ENCODE results near the gene KRT5. TPM values are rescaled to one million over a fixed set of nuclear protein-coding genes. Genes with fewer than 3 reads are reported as not detected.

KRT5 gene
- total and polyA plus RNA-seq, 2 of the 13 experiments (the other 11 are each of a cell fraction or from before 2014, with no cell fraction given), result 0.08 TPM; not detected in 1

GRCh38 chr12:52523824-52524223 lies 3.6 kb upstream of the KRT5 start:
- in situ Hi-C loops (cut with HindIII; ENCODE audit: extremely low pct_ligation_motif_present, low pct_unique_long_range_greater_than_20kb) (no loop called here), intact Hi-C loops (cut with micrococcal nuclease; ENCODE audit: unreplicated experiment) (no loop called here)
- TF ChIP-seq ZNF572 (CRISPR knock-in tag; IDR thresholded peaks at IDR 0.05) (no peak), GRHL1 (CRISPR knock-in tag; conservative IDR thresholded peaks at IDR 0.05) (no peak), TBX2 (CRISPR knock-in tag; IDR thresholded peaks at IDR 0.05; ENCODE audit: borderline replicate concordance) (no peak), LCORL (IDR thresholded peaks at IDR 0.05) (no peak), LCORL (CRISPR knock-in tag; IDR thresholded peaks at IDR 0.05) (no peak), ZFP82 (CRISPR knock-in tag; IDR thresholded peaks at IDR 0.05; ENCODE audit: borderline replicate concordance) (no peak), PRDM15 (CRISPR knock-in tag; IDR thresholded peaks at IDR 0.05) (no peak), ZMYM3 (CRISPR knock-in tag; IDR thresholded peaks at IDR 0.05) (no peak), STAG1 (CRISPR knock-in tag; IDR thresholded peaks at IDR 0.05) (no peak), USF2 (IDR thresholded peaks at IDR 0.05; ENCODE audit: low read depth, low read length) (no peak), USF2 (CRISPR knock-in tag; IDR thresholded peaks at IDR 0.05; ENCODE audit: borderline replicate concordance) (no peak), ZNF510 (CRISPR knock-in tag; IDR thresholded peaks at IDR 0.05; ENCODE audit: low read depth) (no peak), CREM (IDR thresholded peaks at IDR 0.05) (no peak), CREM (CRISPR knock-in tag; IDR thresholded peaks at IDR 0.05) (no peak), ZNF850 (CRISPR knock-in tag; conservative IDR thresholded peaks at IDR 0.05) (no peak), NKX3-1 (CRISPR knock-in tag; IDR thresholded peaks at IDR 0.05) (no peak)
- ATAC-seq, result no peak
- no TSS peak for BruUV-seq (replicated peaks)
- Histone ChIP-seq H3K9ac (ENCODE audit: insufficient read depth, low read depth, low read length) (no peak overlapping the region), H3K27ac (ENCODE audit: extremely low read length, insufficient read depth, low read length) (no peak overlapping the region), H3K4me2 (ENCODE audit: low read depth, low read length) (no peak overlapping the region), H3K4me3 (replicated peaks in 1 of 3; ENCODE audit: insufficient read depth in 1 of 3, low read depth in 2 of 3, low read length in 3 of 3) (no peak overlapping the region), H3K4me1 (ENCODE audit: insufficient read depth, low read length) (no peaks in the 10 kb centered on the region), H3K9me3 (ENCODE audit: low read length) (no peaks in the 10 kb centered on the region), H3K79me2 (ENCODE audit: insufficient read depth, low read length) (no peaks in the 10 kb centered on the region), H3K27me3 (ENCODE audit: control insufficient read depth in 1 of 2, insufficient read depth in 2 of 2, low read length in 2 of 2) (peaks cover 6 to 8% of the 10 kb centered on the region in 2 experiments; a peak in 3 of 5 replicates), H2AFZ (ENCODE audit: low read length) (no peak overlapping the region), H3K36me3 (replicated peaks in 1 of 2; ENCODE audit: control insufficient read depth in 1 of 2, insufficient read depth in 2 of 2, low read length in 2 of 2) (no peaks in the 10 kb centered on the region), H4K20me1 (ENCODE audit: insufficient read depth, low read length) (no peaks in the 10 kb centered on the region)
- no peak for DNase-seq (ENCODE audit: low spot score)
- 0% methylated on average over 1 of the region's 4 CpGs for WGBS (ENCODE audit: low lambda C conversion rate)
- POLR2A ChIA-PET, result no interaction called here
- FAIRE-seq, result no peak
- CTCF ChIA-PET (ENCODE audit: low intra/inter-chr PET ratio, low total read pairs), result no interaction called here
